Umbilical cord (tissue), 2 donors: ENCODE results near the gene COLEC11. TPM values are rescaled to one million over a fixed set of nuclear protein-coding genes. Genes with fewer than 3 reads are reported as not detected.

Experiments used
- DNase-seq: peaks from one replicate; pipeline ENCODE4 v3.0.0-alpha.2; 2015; ENCODE audit warnings: low spot score
- total RNA-seq: library from RNA; depleted of rRNA; stranded (reverse); fragments of >200 nt; gene quantifications from one replicate; pipeline ENCODE4 v1.2.3, GENCODE V29; 2014; ENCODE audit warnings: low replicate concordance; ENCODE audit not compliant: insufficient read depth

COLEC11 gene
- total RNA-seq, 1 donor from 2014 or later: not detected

- DNase-seq: no peak
These were observed 43.0 kb downstream of the COLEC11 start for GRCh38 chr2:3637692-3638455.

GRCh38 chr2:3638456-3638810 lies 43.5 kb downstream of the COLEC11 start:
- DNase-seq: no peak

GRCh38 chr2:3639015-3639630 lies 44.2 kb downstream of the COLEC11 start:
- DNase-seq: no peak

GRCh38 chr2:3639653-3640052 lies 44.7 kb downstream of the COLEC11 start:
- DNase-seq: no peak

- no peak for DNase-seq
These were observed 46.3 kb downstream of the COLEC11 start for GRCh38 chr2:3641181-3641580.

- no peak for DNase-seq
These were observed 47.0 kb downstream of the COLEC11 start for GRCh38 chr2:3641841-3642421.

GRCh38 chr2:3642521-3643215 lies 47.8 kb downstream of the COLEC11 start:
- no peak for DNase-seq

- no peak for DNase-seq
These were observed 48.7 kb downstream of the COLEC11 start for GRCh38 chr2:3643371-3644245.

- no peak for DNase-seq
These were observed 49.3 kb downstream of the COLEC11 start for GRCh38 chr2:3644246-3644525.

GRCh38 chr2:3644891-3645605 lies 50.1 kb downstream of the COLEC11 start:
- no peak for DNase-seq

GRCh38 chr2:3645745-3646389 lies 51.0 kb downstream of the COLEC11 start:
- no peak for DNase-seq

GRCh38 chr2:3646446-3646845 lies 51.5 kb downstream of the COLEC11 start:
- DNase-seq: no peak

- no peak for DNase-seq
These were observed 52.3 kb downstream of the COLEC11 start for GRCh38 chr2:3647246-3647645.

GRCh38 chr2:3647831-3648651 lies 53.1 kb downstream of the COLEC11 start:
- DNase-seq: no peak

GRCh38 chr2:3648652-3649177 lies 53.8 kb downstream of the COLEC11 start:
- no peak for DNase-seq

GRCh38 chr2:3649581-3649980 lies 54.7 kb downstream of the COLEC11 start:
- DNase-seq: no peak

GRCh38 chr2:3650140-3650920 lies 55.4 kb downstream of the COLEC11 start:
- DNase-seq: no peak
